Spleen (tissue), 11 donors: ENCODE measurements around the gene STX8. TPM values are rescaled to one million over a fixed set of nuclear protein-coding genes. Genes with fewer than 3 reads are reported as not detected.

ENCODE experiments used
- DNase-seq: peaks from one replicate; pipeline ENCODE4 v3.0.0-alpha.2; 2020
- H3K27ac ChIP-seq, 8 donors: fragments of 200-600 bp; sonication (generic) in 7 of 8; 1 replicate in 4 of 8; 2 replicates in 4 of 8; pipeline versions ENCODE4 v1.5.0 to v1.8.0; 2016 to 2021; ENCODE audit warnings: inconsistent platforms in 4 of 8, mild to moderate bottlenecking in 4 of 8, moderate library complexity in 1 of 8
- H3K27me3 ChIP-seq, 7 donors: fragments of 200-600 bp; sonication (generic) in 6 of 7; replicated peaks in 1 of 7; 1 replicate in 4 of 7; 2 replicates in 3 of 7; pipeline versions ENCODE4 v1.5.0 to v1.8.0; 2016 to 2021; ENCODE audit warnings: inconsistent platforms in 3 of 7, mild to moderate bottlenecking in 1 of 7
- H3K36me3 ChIP-seq, 6 donors: fragments of 200-600 bp; sonication (generic) in 5 of 6; 1 replicate in 4 of 6; 2 replicates in 2 of 6; pipeline versions ENCODE4 v1.5.0 to v1.8.0; 2016 to 2021; ENCODE audit warnings: inconsistent platforms in 2 of 6
- H3K4me1 ChIP-seq, 6 donors: fragments of 200-600 bp; sonication (generic) in 5 of 6; 1 replicate in 3 of 6; 2 replicates in 3 of 6; pipeline versions ENCODE4 v1.5.0 to v1.8.0; 2016 to 2021; ENCODE audit warnings: inconsistent platforms in 3 of 6
- H3K4me3 ChIP-seq, 8 donors: fragments of 200-600 bp; sonication (generic) in 7 of 8; 1 replicate in 4 of 8; 2 replicates in 4 of 8; pipeline versions ENCODE4 v1.5.0 to v1.8.0; 2016 to 2021; ENCODE audit warnings: inconsistent platforms in 4 of 8, mild to moderate bottlenecking in 4 of 8, moderate library complexity in 2 of 8
- H3K9me3 ChIP-seq, 8 donors: fragments of 200-600 bp; sonication (generic) in 7 of 8; 1 replicate in 4 of 8; 2 replicates in 4 of 8; pipeline versions ENCODE4 v1.5.0 to v1.8.0; 2016 to 2021; ENCODE audit warnings: inconsistent platforms in 4 of 8
- POLR2A ChIP-seq, 3 donors: fragments of 450-650 bp; IDR thresholded peaks; one replicate each; pipeline ENCODE4 v1.5.1; 2017; ENCODE audit warnings: antibody characterized with exemption in 3 of 3, mild to moderate bottlenecking in 1 of 3
- POLR2AphosphoS5 ChIP-seq, 3 donors: sonication (generic); formaldehyde crosslinking; IDR thresholded peaks; one replicate each; pipeline ENCODE4 v1.5.1; 2017; ENCODE audit warnings: antibody characterized with exemption in 3 of 3
- WGBS, 5 donors: extraction: QIAGEN DNeasy Blood & Tissue Kit in 3 of 5; methylation state at CpG; one replicate each; pipeline versions ENCODE4 v1.1.5 to v1.1.7; 2013 to 2018; 5-methylcytosine and 5-hydroxymethylcytosine counted together
- intact Hi-C: fragments of 100-400 bp; cut with DNase I; formaldehyde crosslinking; loops from one replicate; pipeline ENCODE4 v1.15.0; 2023; ENCODE audit warnings: low total_unique reads
- polyA plus RNA-seq, 3 donors: library from polyadenylated mRNA; stranded (reverse); fragments of 200-250 nt; gene quantifications; one replicate each; pipeline ENCODE4 v1.2.1, GENCODE V29; 2013
- total RNA-seq, 7 donors: library from RNA; depleted of rRNA in 3 of 7; stranded (reverse); fragments of >200 nt in 3 of 7; fragmentation: NEBNext Ultra II Directional in 4 of 7; extraction: Animal tissue kit (Norgen Biotek cat#: 25700) in 4 of 7; gene quantifications; one replicate each; pipeline versions ENCODE4 v1.1.0 to v1.2.1, GENCODE V29; 2016 to 2021
- TF ChIP-seq, protein P1 (sequence below), 11 experiments: fragments of 200-600 bp in 7 of 11; fragments of 450-650 bp in 4 of 11; sonication (generic) in 4 of 11; IDR thresholded peaks in 8 of 11; conservative IDR thresholded peaks in 3 of 11; 1 replicate in 7 of 11; 2 replicates in 4 of 11; pipeline versions ENCODE4 v1.4.0 to v1.8.0; 2016 to 2021; ENCODE audit warnings: antibody characterized with exemption in 11 of 11, inconsistent platforms in 4 of 11, mild to moderate bottlenecking in 1 of 11
- donor health status: healthy with polysubstance abuse.
- donor health status: DM: no; HTN: no; CAD: no; lungs with moderate emphysema.
- donor health status: DM: no; HTN: no; CAD: no.
- donor health status: Bipolar disorder and iron deficiency.
- donor health status: healthy.
- donor health status: DM: no; HTN: no; CAD: no.
- donor health status: DM: yes; HTN: yes; CAD: no.

Gene STX8
- total and polyA plus RNA-seq, 10 donors, result 37.3 to 59.8 (median 48.9) TPM

DNA sequence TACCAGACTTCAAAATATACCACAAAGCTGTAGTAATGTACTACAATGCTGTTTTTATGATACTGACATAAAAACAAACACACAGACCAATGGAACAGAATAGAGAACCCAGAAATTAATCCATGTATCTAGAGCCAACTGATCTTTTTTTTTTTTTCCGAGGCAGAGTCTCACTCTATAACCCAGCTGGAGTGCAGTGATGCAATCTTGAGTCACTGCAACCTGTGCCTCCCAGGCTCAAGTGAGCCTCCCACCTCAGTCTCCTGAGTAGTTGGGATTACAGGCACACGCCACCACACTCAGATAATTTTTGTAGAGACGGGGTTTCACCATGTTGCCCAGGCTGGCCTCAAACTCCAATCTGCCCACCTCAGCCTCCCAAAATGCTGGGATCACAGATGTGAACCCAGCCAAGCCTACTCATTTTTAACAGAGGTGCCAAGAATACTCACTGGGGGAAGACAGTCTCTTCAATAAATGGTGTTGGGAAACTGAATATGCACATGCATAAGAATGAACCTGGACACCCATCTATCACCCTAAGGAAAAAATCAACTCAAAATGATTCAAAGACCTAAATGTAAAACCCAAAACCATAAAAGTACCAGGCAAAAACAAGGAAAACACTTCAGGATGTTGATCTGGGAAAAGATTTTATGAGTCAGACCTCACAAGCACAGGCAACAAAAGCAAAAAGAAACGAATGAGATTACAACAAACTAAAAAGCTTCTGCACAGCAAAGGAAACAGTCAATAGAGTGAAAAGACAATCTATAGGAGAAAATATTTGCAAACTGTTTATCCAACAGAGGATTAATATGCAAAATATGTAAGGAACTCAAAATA lies 63.1 kb downstream of the STX8 start:
- DNase-seq, result no peak
- TF ChIP-seq, protein P1, sequence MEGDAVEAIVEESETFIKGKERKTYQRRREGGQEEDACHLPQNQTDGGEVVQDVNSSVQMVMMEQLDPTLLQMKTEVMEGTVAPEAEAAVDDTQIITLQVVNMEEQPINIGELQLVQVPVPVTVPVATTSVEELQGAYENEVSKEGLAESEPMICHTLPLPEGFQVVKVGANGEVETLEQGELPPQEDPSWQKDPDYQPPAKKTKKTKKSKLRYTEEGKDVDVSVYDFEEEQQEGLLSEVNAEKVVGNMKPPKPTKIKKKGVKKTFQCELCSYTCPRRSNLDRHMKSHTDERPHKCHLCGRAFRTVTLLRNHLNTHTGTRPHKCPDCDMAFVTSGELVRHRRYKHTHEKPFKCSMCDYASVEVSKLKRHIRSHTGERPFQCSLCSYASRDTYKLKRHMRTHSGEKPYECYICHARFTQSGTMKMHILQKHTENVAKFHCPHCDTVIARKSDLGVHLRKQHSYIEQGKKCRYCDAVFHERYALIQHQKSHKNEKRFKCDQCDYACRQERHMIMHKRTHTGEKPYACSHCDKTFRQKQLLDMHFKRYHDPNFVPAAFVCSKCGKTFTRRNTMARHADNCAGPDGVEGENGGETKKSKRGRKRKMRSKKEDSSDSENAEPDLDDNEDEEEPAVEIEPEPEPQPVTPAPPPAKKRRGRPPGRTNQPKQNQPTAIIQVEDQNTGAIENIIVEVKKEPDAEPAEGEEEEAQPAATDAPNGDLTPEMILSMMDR (IDR thresholded peaks at IDR 0.05 in 8 of 11, conservative IDR thresholded peaks at IDR 0.05 in 3 of 11), result no peak
- TF ChIP-seq POLR2AphosphoS5 (IDR thresholded peaks at IDR 0.05), result no peak
- no peak for TF ChIP-seq POLR2A (IDR thresholded peaks at IDR 0.05)
- intact Hi-C loops, result no loop called here
- WGBS, 5 donors, result 67 to 81% (median 69%) methylated on average over 4 of the region's 4 CpGs
- Histone ChIP-seq H3K4me3 (no peak overlapping the region), H3K4me1 (no peaks in the 10 kb centered on the region), H3K27ac (no peak overlapping the region), H3K36me3 (peaks cover 0 to 10% (median 0%) of the 10 kb centered on the region in 6 donors), H3K9me3 (peaks cover 12 to 42% (median 30%) of the 10 kb centered on the region in 8 donors), H3K27me3 (no peaks in the 10 kb centered on the region)

DNA sequence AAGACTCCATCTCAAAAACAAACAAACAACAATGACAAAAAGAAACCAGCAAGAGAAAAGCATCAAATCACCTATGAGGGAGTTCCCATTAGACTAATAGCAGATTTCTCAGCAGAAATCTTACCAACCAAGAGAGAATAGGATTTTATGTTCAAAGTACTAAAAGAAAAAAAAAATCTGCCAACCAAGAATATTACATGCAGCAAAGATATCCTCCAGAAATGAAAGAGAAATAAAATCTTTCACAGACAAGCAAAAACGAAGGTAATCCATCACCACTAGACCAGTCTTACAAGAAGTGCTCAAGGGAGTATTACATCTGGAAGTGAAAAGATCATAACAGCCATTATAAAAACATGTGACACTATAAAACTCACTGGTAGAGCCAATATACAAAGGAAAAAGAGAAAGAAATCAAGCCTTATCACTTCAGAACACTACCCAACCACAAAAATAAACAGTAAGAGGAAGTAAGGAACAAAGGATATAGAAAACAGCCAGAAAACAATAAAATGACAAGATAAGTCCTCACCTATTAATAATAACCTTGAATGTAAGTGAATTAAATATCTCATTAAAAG lies 66.3 kb downstream of the STX8 start:
- H3K4me1 ChIP-seq, result no peaks in the 10 kb centered on the region
- H3K4me3 ChIP-seq, result no peak overlapping the region
- no peaks in the 10 kb centered on the region for H3K27me3 ChIP-seq
- DNase-seq, result no peak
- peaks cover 0 to 24% (median under 1%) of the 10 kb centered on the region in 6 donors for H3K36me3 ChIP-seq
- WGBS, 5 donors, result 83 to 86% (median 85%) methylated on average over 1 of the region's 1 CpG
- intact Hi-C loops, result no loop called here
- H3K9me3 ChIP-seq, result peaks cover 12 to 43% (median 32%) of the 10 kb centered on the region in 8 donors
- TF ChIP-seq, protein P1 (IDR thresholded peaks at IDR 0.05 in 8 of 11, conservative IDR thresholded peaks at IDR 0.05 in 3 of 11), result no peak
- TF ChIP-seq POLR2A (IDR thresholded peaks at IDR 0.05) (no peak), POLR2AphosphoS5 (IDR thresholded peaks at IDR 0.05) (no peak)
- H3K27ac ChIP-seq, result no peak overlapping the region

DNA sequence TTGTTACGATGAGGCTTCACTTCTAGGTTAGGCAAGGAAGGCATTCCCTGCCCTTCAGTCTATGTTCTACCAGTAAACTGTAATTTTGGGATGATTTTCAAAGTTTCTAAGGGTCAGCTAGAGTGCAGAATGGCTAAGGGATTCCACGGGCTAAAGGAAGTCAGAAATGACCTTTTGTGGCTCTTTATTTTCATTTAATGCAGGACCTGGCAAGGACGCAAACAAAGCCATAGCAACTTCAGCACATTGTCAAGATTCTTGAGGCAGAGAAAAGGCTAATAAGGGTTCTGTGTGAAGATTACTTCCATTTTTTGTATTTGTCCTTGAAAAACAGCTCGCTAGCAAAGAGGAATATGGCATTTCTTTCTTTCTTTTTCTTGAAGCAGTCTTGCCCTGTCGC lies 76.6 kb downstream of the STX8 start:
- TF ChIP-seq POLR2A (IDR thresholded peaks at IDR 0.05) (no peak), POLR2AphosphoS5 (IDR thresholded peaks at IDR 0.05) (no peak)
- TF ChIP-seq, protein P1 (IDR thresholded peaks at IDR 0.05 in 8 of 11, conservative IDR thresholded peaks at IDR 0.05 in 3 of 11), result no peak
- H3K27ac ChIP-seq, result no peak overlapping the region
- intact Hi-C loops, result no loop called here
- H3K4me3 ChIP-seq, result no peak overlapping the region
- DNase-seq, result no peak
- 88 to 90% (median 89%) methylated on average over 5 of the region's 5 CpGs for WGBS, 5 donors
- no peaks in the 10 kb centered on the region for H3K27me3 ChIP-seq
- H3K9me3 ChIP-seq, result no peaks in the 10 kb centered on the region
- peaks cover 0 to 47% (median 12%) of the 10 kb centered on the region in 6 donors for H3K36me3 ChIP-seq
- H3K4me1 ChIP-seq, result no peaks in the 10 kb centered on the region

DNA sequence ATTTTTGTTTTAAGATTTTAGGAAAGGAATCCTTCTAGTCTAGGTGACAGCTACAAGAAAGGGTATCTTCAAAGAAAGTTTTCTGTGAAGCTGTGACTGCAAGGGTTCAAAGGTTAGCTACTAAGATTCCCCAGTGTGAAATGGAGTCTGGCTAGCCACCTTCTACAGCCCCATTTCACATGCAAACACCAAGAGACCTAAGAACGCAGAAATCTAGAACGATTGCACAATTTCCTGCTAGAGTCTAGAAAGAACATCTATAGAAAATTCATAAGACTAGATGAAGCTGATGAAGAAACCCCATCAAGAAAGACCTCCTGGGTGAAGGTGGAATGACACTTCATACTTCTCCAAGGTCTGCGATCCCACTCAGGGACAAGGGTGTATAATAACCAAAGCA lies 77.1 kb downstream of the STX8 start:
- 70 to 84% (median 81%) methylated on average over 3 of the region's 3 CpGs for WGBS, 5 donors
- Histone ChIP-seq H3K27me3 (no peaks in the 10 kb centered on the region), H3K4me3 (no peak overlapping the region), H3K36me3 (peaks cover 0 to 42% (median 11%) of the 10 kb centered on the region in 6 donors), H3K4me1 (no peaks in the 10 kb centered on the region), H3K9me3 (no peaks in the 10 kb centered on the region), H3K27ac (no peak overlapping the region)
- intact Hi-C loops, result no loop called here
- no peak for DNase-seq
- TF ChIP-seq POLR2AphosphoS5 (IDR thresholded peaks at IDR 0.05) (no peak), POLR2A (IDR thresholded peaks at IDR 0.05) (no peak)
- TF ChIP-seq, protein P1 (IDR thresholded peaks at IDR 0.05 in 8 of 11, conservative IDR thresholded peaks at IDR 0.05 in 3 of 11), result no peak
